Testis (tissue), 3 donors: ENCODE data around the gene CDC20. TPM values are rescaled to one million over a fixed set of nuclear protein-coding genes. Genes with fewer than 3 reads are reported as not detected.

Experiments
- DNase-seq: peaks from one replicate; pipeline ENCODE4 v3.0.0-alpha.2; 2019
- H3K27ac ChIP-seq, 2 donors: fragments of 200-600 bp; sonication (generic); one replicate each; pipeline ENCODE4 v1.5.1; 2019
- H3K27me3 ChIP-seq: fragments of 200-600 bp; sonication (generic); one replicate; pipeline ENCODE4 v1.5.1; 2019
- H3K36me3 ChIP-seq: fragments of 200-600 bp; sonication (generic); one replicate; pipeline ENCODE4 v1.5.1; 2017; ENCODE audit warnings: low read depth; ENCODE audit errors: missing control alignments
- H3K4me1 ChIP-seq: fragments of 200-600 bp; sonication (generic); one replicate; pipeline ENCODE4 v1.5.1; 2019
- H3K4me3 ChIP-seq, 2 donors: fragments of 200-600 bp; sonication (generic); one replicate each; pipeline ENCODE4 v1.5.1; 2017 to 2019
- H3K9me3 ChIP-seq: fragments of 200-600 bp; sonication (generic); one replicate; pipeline ENCODE4 v1.5.1; 2017
- CTCF ChIP-seq, 3 experiments: fragments of 450-650 bp in 2 of 3; fragments of 200-600 bp in 1 of 3; sonication (generic) in 1 of 3; IDR thresholded peaks; one replicate each; pipeline ENCODE4 v1.5.1; 2016 to 2019; ENCODE audit warnings: antibody characterized with exemption in 3 of 3, mild to moderate bottlenecking in 2 of 3, moderate library complexity in 1 of 3
- POLR2A ChIP-seq: fragments of 450-650 bp; IDR thresholded peaks from one replicate; pipeline ENCODE4 v1.6.1; 2017; ENCODE audit warnings: antibody characterized with exemption, mild to moderate bottlenecking, moderate library complexity
- WGBS, 2 donors: methylation state at CpG; one replicate each; pipeline ENCODE4 v1.1.5; 2018; 5-methylcytosine and 5-hydroxymethylcytosine counted together
- intact Hi-C: fragments of 100-400 bp; cut with DNase I; formaldehyde crosslinking; loops from one replicate; pipeline ENCODE4 v1.15.1; 2023; ENCODE audit warnings: low total_unique reads
- polyA plus RNA-seq: library from polyadenylated mRNA; stranded (reverse); fragments of 350-450 nt; fragmentation: Illumina TruSeq; extraction: RNeasy Lipid Tissue Mini Kit (QIAGEN cat#74804); gene quantifications from one replicate; pipeline ENCODE4 v1.2.3, GENCODE V29; 2014; ENCODE audit warnings: low read depth, low replicate concordance; ENCODE audit not compliant: insufficient read depth
- total RNA-seq, 2 donors: library from RNA; depleted of rRNA; stranded (reverse); fragments of >200 nt; gene quantifications; one replicate each; pipeline ENCODE4 v1.2.3, GENCODE V29; 2016

Gene CDC20
- total and polyA plus RNA-seq, 3 donors from 2014 or later = 44.7 to 135 (median 48.6) TPM

GRCh38 chr1:43325381-43325780 lies 33.4 kb upstream of the CDC20 start:
- Histone ChIP-seq H3K27ac (no peak overlapping the region), H3K27me3 (no peaks in the 10 kb centered on the region), H3K4me3 (no peak overlapping the region), H3K4me1 (peaks cover 3% of the 10 kb centered on the region), H3K36me3 (no peaks in the 10 kb centered on the region), H3K9me3 (no peaks in the 10 kb centered on the region)
- intact Hi-C loops = no loop called here
- TF ChIP-seq CTCF (IDR thresholded peaks at IDR 0.05) = no peak
- no peak for TF ChIP-seq POLR2A
- DNase-seq = no peak

DNA sequence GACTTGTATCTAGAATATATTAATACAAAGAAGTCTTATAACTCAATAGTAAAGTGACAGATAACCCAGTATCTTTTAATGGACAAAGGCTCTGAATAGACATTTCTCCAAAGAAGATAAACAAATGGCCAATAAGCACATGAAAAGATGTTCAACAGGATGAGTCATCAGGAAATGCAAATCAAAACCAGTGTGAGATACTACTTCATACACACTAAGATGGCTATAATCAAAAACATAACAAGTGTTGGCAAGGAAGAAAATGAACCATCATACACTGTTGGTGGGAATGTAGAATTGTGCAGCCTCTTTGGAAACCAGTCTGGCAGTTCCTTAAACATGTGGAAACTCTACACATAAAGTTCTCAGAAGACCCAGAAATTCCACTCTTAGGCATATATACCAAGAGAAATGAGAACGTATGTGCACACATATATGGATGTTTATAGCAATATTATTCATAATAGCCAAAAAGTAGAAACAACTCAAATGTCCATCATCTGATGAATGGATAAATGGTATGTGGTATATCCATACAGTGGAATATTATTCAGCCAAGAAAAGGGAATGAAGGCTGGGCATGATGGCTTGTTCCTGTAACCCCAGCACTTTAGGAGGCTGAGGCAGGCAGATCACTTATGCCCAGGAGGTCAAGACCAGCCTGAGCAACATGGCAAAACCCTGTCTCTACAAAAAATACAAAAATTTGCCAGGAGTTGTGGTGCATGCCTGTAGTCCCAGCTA lies 31.1 kb upstream of the CDC20 start:
- 96 to 100% methylated on average over 1 of the region's 1 CpG for WGBS, 2 donors
- no peaks in the 10 kb centered on the region for H3K9me3 ChIP-seq
- intact Hi-C loops = no loop called here
- no peak for DNase-seq
- H3K27me3 ChIP-seq = no peaks in the 10 kb centered on the region
- no peak overlapping the region for H3K27ac ChIP-seq
- H3K4me3 ChIP-seq = no peak overlapping the region
- no peaks in the 10 kb centered on the region for H3K36me3 ChIP-seq
- peaks cover 3% of the 10 kb centered on the region for H3K4me1 ChIP-seq
- TF ChIP-seq CTCF (IDR thresholded peaks at IDR 0.05) (no peak), POLR2A (no peak)

GRCh38 chr1:43329995-43330751 lies 28.6 kb upstream of the CDC20 start:
- intact Hi-C loops = no loop called here
- no peak overlapping the region for H3K4me3 ChIP-seq
- TF ChIP-seq CTCF (IDR thresholded peaks at IDR 0.05) = no peak
- no peak for TF ChIP-seq POLR2A
- no peaks in the 10 kb centered on the region for H3K27me3 ChIP-seq
- H3K36me3 ChIP-seq = no peaks in the 10 kb centered on the region
- 32 to 47% methylated on average over 5 to 6 of the region's 6 CpGs for WGBS, 2 donors
- no peaks in the 10 kb centered on the region for H3K9me3 ChIP-seq
- no peak overlapping the region for H3K27ac ChIP-seq
- peak; percentile 25 for DNase-seq
- peaks cover 3% of the 10 kb centered on the region for H3K4me1 ChIP-seq

- no peak overlapping the region for H3K4me3 ChIP-seq
- no peaks in the 10 kb centered on the region for H3K27me3 ChIP-seq
- DNase-seq = no peak
- no peak overlapping the region for H3K27ac ChIP-seq
- intact Hi-C loops = no loop called here
- WGBS, 2 donors = 95 to 100% methylated on average over 5 of the region's 5 CpGs
- H3K9me3 ChIP-seq = no peaks in the 10 kb centered on the region
- H3K36me3 ChIP-seq = no peaks in the 10 kb centered on the region
- H3K4me1 ChIP-seq = peaks cover 3% of the 10 kb centered on the region
- no peak for TF ChIP-seq POLR2A
These were observed 27.1 kb upstream of the CDC20 start for GRCh38 chr1:43331688-43332087.

GRCh38 chr1:43334453-43335205 lies 24.2 kb upstream of the CDC20 start:
- Histone ChIP-seq H3K4me3 (no peak overlapping the region), H3K27ac (no peak overlapping the region), H3K27me3 (no peaks in the 10 kb centered on the region), H3K9me3 (no peaks in the 10 kb centered on the region), H3K4me1 (peaks cover 3% of the 10 kb centered on the region), H3K36me3 (no peaks in the 10 kb centered on the region)
- 78 to 84% methylated on average over 7 of the region's 7 CpGs for WGBS, 2 donors
- TF ChIP-seq CTCF (IDR thresholded peaks at IDR 0.05) = no peak
- TF ChIP-seq POLR2A = no peak
- no peak for DNase-seq
- intact Hi-C loops = no loop called here
